ENCODE data around the gene NCSTN. TPM values are rescaled to one million over a fixed set of nuclear protein-coding genes. Genes with fewer than 3 reads are reported as not detected.

The NCSTN gene
- total and polyA plus RNA-seq, 2 of the 13 experiments (the other 11 are each of a cell fraction or from before 2014, with no cell fraction given) = 44.2 to 247 TPM

DNA sequence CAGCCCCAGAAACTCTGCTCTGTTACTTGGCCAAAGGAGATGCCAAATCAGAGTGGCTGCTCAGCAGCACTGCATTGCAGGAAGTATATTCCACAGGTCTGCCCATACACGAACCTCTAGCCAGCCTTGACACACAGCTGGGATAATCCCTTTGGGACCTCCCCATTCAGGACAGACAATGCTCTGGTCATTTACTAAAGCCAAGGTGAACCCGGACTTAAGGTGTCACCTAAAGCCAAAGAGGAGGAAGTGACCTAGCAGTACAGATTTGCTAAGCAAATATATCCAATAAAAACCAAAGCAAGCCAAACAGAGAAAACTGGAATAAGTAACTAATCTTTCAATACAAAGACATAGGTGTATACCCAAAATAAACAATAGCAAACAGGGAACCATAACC lies 27.8 kb upstream of the NCSTN start (continued):
- TF ChIP-seq ISL2 (CRISPR knock-in tag; IDR thresholded peaks at IDR 0.05) (no peak), TFDP2 (CRISPR knock-in tag; IDR thresholded peaks at IDR 0.05) (no peak), TARDBP (CRISPR knock-in tag; IDR thresholded peaks at IDR 0.05) (no peak), WIZ (CRISPR knock-in tag; IDR thresholded peaks at IDR 0.05) (no peak), SMC3 (IDR thresholded peaks at IDR 0.05; ENCODE audit: low read length) (no peak), SYNCRIP (IDR thresholded peaks at IDR 0.05; ENCODE audit: insufficient read depth, low read depth, low read length) (no peak), NCOR1 (IDR thresholded peaks at IDR 0.05; ENCODE audit: borderline replicate concordance, low read length) (no peak), SOX13 (IDR thresholded peaks at IDR 0.05) (no peak), SOX13 (CRISPR knock-in tag; conservative IDR thresholded peaks at IDR 0.05 in 1 of 2, IDR thresholded peaks at IDR 0.05 in 1 of 2) (peak in 1 of 2 experiments; percentile 72; a peak in 2 of 4 replicates), ZBTB44 (CRISPR knock-in tag; IDR thresholded peaks at IDR 0.05) (no peak), BHLHE40 (IDR thresholded peaks at IDR 0.05; ENCODE audit: low read length) (no peak), THRA (CRISPR knock-in tag; IDR thresholded peaks at IDR 0.05; ENCODE audit: borderline replicate concordance) (no peak)
- TF ChIP-seq, protein P1, sequence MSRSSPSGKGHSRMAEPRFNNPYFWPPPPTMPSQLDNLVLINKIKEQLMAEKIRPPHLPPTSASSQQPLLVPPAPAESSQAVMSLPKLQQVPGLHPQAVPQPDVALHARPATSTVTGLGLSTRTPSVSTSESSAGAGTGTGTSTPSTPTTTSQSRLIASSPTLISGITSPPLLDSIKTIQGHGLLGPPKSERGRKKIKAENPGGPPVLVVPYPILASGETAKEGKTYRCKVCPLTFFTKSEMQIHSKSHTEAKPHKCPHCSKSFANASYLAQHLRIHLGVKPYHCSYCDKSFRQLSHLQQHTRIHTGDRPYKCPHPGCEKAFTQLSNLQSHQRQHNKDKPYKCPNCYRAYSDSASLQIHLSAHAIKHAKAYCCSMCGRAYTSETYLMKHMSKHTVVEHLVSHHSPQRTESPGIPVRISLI (CRISPR knock-in tag; IDR thresholded peaks at IDR 0.05; ENCODE audit: borderline replicate concordance) = no peak
- TF ChIP-seq, protein P2, sequence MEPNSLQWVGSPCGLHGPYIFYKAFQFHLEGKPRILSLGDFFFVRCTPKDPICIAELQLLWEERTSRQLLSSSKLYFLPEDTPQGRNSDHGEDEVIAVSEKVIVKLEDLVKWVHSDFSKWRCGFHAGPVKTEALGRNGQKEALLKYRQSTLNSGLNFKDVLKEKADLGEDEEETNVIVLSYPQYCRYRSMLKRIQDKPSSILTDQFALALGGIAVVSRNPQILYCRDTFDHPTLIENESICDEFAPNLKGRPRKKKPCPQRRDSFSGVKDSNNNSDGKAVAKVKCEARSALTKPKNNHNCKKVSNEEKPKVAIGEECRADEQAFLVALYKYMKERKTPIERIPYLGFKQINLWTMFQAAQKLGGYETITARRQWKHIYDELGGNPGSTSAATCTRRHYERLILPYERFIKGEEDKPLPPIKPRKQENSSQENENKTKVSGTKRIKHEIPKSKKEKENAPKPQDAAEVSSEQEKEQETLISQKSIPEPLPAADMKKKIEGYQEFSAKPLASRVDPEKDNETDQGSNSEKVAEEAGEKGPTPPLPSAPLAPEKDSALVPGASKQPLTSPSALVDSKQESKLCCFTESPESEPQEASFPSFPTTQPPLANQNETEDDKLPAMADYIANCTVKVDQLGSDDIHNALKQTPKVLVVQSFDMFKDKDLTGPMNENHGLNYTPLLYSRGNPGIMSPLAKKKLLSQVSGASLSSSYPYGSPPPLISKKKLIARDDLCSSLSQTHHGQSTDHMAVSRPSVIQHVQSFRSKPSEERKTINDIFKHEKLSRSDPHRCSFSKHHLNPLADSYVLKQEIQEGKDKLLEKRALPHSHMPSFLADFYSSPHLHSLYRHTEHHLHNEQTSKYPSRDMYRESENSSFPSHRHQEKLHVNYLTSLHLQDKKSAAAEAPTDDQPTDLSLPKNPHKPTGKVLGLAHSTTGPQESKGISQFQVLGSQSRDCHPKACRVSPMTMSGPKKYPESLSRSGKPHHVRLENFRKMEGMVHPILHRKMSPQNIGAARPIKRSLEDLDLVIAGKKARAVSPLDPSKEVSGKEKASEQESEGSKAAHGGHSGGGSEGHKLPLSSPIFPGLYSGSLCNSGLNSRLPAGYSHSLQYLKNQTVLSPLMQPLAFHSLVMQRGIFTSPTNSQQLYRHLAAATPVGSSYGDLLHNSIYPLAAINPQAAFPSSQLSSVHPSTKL (CRISPR knock-in tag; IDR thresholded peaks at IDR 0.05) = no peak
- TF ChIP-seq, protein P3, sequence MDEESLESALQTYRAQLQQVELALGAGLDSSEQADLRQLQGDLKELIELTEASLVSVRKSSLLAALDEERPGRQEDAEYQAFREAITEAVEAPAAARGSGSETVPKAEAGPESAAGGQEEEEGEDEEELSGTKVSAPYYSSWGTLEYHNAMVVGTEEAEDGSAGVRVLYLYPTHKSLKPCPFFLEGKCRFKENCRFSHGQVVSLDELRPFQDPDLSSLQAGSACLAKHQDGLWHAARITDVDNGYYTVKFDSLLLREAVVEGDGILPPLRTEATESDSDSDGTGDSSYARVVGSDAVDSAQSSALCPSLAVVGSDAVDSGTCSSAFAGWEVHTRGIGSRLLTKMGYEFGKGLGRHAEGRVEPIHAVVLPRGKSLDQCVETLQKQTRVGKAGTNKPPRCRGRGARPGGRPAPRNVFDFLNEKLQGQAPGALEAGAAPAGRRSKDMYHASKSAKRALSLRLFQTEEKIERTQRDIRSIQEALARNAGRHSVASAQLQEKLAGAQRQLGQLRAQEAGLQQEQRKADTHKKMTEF (CRISPR knock-in tag; IDR thresholded peaks at IDR 0.05) = no peak

Data from HepG2 (cell line).